ACHN (cell line): ENCODE data around the gene TRABD2B.

Source experiments
- DNase-seq: peaks from one replicate; pipeline ENCODE4 v3.0.0-alpha.2; 2015
- in situ Hi-C: cut with HindIII; loops from 2 replicates; pipeline ENCODE4 v1.10.0; 2017; ENCODE audit warnings: low sequenced_read_pairs, low pct_ligation_motif_present, low pct_unique_long_range_greater_than_20kb

The TRABD2B gene

DNA sequence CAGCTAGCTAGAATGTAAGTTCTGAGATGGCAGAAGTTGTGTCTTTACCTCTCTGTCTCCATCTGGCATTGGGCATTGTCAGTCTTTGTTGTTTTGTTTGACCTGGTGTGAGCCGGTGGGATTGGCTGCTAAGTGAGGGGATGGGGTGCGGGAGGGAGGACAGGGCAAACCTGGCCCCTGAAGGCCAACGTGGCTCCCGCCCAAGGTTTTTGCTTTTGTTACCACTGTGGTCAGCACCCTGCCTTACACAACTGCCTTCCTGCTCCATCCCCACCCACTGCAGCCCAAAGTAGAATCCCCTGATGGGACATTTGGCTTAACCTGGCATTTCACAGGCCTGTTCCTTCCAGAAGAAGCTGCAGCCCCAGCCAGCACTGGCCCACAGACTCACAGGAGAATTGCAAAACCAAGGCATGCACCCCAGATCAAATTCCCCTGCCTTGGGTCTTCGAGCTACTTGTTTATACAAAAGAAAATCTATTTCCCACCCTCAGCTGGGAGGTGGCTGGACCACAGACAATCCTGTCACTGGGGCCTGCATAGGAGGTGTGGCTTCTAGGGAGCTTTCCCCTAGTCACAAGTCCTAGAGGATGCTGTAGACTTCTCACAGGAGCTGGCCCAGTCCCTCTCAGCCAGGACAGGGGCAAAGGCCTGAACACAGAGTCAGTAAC, 147.5 kb downstream of the TRABD2B start:
- DNase-seq: no peak
- in situ Hi-C loops: no loop called here

DNA sequence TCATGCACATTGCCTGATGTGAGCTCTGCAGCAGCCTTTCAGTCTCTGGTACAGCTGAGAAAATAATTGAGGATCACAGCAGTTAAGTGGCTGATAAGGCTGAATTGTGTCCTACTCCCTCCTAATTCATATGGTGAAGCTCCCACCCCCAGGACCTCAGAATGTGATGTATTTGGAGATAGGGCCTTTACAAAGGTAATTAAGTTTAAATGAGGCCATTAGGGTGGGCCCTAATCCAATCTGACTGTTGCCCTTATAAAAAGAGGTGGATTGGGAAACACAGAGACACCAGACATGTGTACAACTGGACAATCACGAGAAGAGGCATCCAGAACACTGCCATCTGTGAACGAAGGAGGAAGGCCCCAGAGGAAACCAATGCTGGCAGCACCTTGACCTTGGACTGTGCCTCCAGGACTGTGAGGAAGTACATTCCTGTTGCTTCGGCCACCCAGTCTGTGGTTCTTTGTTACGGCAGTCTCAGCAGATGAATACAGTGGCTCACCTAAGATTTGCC, 148.1 kb downstream of the TRABD2B start:
- DNase-seq: no peak
- in situ Hi-C loops: no loop called here

DNA sequence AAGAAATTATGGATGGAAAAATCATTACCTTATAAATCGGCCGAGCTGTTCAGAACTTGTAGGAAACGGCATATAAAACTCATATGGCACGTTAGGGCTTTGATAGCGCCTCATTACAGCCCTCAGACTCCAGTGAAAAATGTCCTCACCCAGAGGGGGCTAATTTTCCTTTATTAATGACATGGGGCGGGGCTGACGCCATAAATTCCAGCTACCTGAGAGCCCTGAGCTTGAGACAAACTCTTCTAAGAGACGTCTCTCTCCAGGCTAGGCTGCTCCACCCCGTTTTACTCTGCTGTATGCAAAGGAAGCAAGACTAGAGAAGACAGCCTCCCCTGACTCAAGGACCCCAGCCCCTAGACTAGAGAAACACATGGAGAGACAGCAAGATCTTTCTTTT, 149.4 kb downstream of the TRABD2B start:
- DNase-seq: no peak
- in situ Hi-C loops: no loop called here

DNA sequence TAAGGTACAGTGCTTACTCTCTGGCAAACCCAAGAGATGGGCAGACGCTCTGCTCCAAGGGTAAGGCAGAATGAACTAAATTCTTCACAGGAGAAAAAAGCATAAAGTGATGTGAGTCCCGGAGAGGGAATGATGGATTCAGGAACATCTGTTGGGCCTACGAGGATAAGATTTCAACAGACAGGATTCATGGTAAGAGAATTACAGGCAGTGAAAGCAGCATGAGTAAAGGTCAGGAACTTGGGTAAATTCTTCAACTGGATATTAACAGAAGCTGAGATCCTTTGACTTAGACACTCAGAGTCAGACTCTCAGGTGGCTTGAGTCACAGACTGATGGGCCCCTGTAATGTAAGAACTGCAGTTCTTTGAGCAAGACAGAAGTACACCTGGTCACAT, 152.6 kb downstream of the TRABD2B start:
- no peak for DNase-seq
- in situ Hi-C loops: no loop called here

DNA sequence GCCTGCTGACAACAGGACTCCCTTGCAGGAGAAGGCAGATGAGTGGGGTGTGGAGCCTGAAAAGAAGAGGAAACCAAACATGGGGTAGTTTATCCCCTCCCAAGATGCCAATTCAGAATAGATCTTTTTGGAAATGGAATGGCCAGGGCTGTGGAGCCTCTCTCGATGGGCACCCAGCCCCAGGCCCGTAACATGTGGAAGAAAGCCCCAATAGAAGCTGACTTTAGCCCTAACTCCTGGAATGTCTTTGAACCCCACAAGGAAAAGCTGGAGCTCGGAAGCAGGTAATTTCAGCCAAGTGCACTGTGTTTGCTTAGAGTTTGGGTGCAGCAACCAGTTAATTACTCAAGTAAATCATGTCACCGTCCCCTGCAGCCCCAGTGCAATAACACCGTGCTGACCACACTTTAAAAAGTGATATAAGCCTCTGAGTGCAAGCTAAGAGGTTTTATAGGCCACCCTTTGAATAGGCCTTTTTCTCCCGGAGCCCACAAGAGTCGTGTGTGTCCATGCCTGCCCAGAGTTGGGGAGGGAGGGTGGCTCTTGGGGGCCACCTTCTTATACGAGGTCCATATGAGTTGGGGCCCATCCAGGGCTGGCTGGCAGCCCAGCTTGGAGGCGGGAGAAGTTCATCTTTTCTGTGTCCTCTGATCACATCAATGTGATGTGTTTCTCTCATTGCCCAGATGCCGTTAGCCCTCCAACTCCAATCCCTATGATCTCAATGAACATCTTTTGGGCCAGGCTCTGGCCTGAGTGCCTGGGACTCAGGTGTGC, 153.2 kb downstream of the TRABD2B start:
- DNase-seq: no peak

DNA sequence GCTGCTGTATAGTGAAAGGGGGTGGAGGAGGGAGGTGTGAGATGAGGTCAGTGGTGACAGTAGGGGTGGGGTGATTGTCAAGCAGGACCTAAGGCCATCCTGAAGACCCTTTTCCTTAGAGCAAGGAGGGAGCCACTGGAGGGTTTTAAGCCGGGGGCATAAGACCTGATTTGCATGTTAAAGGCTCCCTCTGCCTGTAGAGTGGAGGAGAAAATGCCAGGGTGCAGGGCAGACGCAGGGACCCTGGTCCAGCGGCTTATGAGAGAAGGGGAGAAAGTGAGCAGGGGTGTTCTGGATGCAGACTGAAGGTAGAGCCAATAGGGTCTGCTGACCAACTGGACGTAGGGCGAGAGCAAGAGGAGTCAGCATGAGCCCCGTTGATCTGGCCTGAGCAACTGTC, 154.1 kb downstream of the TRABD2B start:
- in situ Hi-C loops: no loop called here
- no peak for DNase-seq

More for the DNA sequence above, 153.2 kb downstream of the TRABD2B start:
- in situ Hi-C loops: no loop called here

DNA sequence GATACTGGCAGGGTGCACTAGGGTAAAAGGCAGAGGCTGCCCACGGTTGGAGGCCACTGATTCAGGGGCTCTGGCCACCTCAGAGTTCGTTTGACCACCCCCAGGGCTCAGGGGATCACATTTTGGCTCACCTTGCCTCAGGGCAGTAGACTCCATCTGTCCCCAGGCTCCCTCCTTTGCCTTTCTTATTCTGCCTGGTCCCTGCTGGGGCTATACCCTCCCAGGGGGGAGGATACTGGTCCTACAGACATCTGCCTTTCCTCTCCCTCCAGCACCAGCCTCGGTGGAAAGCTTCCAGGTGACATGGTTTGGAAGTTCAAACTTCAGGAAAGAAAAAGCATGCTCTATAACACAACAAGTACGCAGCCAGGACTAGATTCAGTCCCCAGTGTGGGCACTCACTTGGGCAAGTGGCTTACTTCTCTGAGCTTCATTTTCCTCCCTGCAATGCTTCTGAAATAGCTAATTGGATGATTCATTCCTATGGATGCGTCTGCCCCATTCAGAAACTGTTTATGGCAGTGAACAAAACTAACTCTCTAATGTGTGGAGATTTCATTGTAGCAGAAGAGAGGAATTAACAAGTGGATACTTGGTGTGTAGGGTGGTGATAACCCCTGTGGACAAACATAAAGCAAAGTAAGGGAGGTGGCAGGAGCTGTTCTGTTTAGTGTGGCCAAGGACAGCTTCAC, 154.8 kb downstream of the TRABD2B start:
- no peak for DNase-seq
- in situ Hi-C loops: no loop called here

DNA sequence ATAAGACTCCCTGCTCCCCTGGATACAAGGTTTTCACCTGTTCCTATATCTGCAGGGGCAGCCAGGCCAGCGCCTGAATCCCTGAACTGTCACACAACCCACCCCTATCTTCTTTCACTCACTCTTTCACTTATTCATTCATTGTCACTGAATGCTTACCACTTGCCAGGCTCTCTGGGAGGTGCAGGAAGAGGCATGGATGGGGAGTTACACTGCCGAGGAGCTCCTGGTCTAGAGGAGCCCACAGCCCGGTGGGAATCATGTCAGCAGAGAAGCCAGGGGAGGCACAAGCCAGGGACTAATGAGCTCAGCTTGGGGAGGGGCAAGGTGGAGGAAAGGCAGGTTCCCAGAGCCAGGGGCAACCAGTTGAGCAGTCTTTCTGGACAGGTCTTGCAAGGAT, 155.8 kb downstream of the TRABD2B start:
- DNase-seq: no peak
- in situ Hi-C loops: no loop called here

DNA sequence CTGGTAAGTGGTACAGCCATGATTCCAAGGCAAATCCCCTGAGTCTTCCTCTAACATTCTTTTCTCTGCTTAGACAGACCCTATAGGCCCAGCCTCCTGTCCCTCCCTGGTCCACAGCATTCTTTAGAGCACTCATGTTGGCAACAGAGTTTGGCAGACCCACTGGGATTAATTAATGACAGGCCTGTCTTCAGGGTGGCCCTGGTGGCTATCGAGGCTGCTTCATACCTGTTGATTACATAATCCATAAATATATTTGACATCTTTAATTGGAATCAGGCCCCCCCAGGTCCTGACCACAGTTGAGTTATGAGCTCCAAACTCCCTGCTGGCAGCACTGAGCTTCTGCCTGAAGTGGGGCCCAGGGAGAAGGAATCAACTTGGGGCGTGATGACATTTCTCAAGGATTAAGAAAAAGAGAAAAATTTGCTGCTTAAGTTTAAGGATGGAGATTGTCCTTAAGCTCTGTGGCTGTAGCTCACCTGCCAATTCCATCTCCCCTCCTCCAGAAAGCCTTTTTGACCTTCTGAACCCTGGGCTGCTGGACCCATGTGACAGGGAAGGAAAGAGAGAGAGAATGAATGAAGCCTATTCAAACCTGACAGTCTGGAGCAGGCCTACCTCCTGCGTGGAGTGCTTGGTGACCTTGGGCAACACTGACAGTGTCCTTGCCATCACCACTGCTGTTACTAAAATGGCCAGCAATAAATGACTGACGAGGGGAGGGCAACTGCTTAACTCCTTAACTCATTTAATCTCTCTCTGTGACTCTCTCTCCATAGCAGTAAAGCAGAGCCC, 156.6 kb downstream of the TRABD2B start:
- in situ Hi-C loops: no loop called here
- DNase-seq: no peak

DNA sequence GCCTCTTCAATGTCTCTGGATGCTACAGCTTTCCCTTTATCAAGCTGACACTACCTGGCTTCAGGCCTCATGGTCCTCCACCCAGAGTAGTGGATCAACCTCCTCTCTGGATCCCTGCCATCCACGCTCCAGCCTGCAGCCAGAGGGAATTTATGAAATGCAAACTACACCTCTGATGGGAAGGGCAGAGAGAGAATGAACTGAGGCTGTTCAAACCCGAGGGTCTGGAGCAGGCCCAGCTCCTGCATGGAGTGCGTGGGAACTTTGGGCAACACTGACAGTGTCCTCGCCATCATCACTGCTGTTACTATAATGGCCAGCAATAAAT, 157.8 kb downstream of the TRABD2B start:
- in situ Hi-C loops: no loop called here
- no peak for DNase-seq

DNA sequence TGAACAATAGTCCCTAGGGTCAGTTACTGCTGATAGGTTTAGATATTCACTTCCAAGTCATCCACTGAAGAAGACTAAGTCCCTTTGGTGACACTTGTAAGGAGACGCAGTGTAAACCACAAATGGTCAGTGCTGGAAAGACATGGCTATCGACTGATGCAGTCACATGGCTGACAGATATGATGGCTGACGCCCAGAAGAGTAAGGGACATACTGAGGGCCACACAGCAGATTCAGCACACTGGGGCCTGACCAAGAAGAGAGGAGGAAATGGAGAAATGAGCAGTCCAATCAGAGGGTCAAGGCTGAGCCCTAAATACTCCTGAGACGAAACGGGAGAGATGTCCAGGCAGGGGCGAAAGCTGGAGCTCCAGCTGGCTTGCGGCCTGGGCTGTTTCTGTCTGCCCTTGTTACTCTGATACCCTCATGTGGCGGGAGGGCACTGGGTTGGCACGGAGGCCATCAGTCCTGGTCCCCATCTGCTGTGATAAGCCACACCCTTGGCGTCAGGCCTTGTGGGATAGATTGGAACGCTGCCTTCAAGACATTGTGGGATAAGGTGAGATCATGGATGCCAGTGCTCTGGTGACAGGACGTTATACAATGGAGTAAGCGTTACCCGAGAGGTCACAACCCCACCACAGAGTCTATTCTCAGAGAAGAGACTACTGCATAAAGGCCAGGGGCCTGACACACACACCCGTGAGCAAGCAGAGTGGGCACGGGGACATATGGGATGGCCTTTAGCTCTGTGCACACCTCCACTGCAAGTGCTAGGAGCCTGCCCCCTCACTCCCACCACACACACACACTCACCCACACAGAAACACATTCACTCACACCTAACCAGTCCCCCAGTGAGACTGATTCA, 158.4 kb downstream of the TRABD2B start:
- in situ Hi-C loops: no loop called here
- DNase-seq: no peak

DNA sequence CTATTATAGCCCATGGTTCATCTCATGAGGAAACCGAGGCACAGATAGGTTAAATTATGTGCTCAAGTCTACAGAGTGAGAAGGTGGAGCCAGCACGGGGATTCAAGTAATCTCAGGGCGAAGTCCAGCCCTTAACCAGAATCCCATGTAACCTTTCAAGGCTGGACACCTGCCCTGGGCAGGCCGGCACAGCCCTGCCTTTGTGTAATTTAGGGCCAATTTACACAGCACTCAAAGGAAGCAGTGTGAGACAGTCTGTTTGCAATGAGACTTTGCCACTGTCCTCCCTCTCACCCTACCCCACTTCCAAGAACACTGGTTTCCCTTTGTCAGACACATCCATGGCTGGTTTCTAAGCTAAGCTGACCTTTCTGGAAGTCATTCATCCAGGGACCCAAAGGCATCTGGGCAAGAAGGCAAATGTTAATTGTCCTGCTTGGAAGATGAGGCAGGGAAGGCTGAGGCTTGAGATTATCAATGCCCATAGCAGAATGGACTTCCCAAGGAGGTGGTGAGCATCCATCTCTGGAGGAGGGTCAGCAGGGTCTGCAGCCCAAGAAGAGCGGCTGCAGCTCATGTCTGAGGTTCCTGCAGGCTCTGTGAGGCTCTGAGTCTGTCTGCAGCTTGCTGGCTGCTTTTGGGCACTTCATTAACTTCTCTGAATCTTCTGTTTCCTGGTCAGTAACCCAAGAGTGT, 159.2 kb downstream of the TRABD2B start:
- no peak for DNase-seq
- in situ Hi-C loops: no loop called here

DNA sequence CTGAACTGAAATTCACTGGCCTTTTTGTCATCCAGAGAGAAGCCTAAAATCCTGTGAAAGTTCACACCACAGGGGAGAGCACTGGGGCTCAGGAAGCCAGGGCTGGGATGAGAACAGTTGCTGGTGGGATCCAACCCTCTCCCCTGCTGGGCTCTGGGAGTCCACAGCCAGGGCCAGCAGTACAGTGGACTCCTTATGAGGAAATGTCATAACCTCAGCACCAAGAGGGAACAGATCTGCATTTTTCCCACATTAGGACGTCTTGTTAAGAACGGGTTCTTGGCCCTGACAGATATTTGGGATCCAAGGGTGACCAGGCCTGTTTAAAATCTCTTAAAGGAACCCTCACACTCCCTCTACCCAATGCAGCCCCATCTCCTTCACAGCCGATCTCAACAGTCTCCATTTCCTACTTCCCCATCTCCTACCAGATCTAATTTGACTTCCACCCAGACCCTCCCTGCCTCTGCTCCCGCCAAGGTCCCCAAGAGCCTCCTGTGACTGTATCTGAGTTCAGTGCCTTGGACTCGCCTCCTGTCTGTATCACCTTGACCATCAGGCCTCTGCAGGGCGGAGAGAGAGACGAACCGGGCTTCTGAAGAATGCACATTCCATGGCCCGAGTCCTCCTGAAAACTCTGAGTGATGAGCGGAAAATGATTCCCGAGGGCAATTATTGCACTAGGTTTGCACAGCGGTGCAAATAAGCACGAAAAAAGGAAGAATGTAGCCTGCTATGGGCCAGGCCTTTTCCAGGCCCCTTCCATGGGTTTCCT, 159.9 kb downstream of the TRABD2B start:
- in situ Hi-C loops: no loop called here
- DNase-seq: no peak

DNA sequence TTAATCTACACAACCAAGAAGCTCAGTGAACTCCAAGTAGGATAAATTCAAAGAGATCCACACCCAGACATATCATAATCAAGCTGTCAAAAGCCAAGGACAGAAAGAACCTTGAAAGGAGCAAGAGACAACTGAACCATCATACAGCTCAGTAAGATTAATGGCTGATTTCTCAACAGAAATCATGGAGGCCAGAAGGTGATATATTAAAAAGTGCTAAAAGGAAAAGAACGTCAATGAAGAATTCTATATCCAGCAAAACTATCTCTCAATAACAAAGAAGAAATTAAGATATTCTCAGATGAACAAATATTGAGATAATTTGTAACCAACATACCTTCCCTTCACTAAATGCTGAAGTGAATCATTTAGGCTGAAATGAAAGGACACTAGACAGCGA, 161.8 kb downstream of the TRABD2B start:
- DNase-seq: no peak
- in situ Hi-C loops: no loop called here

DNA sequence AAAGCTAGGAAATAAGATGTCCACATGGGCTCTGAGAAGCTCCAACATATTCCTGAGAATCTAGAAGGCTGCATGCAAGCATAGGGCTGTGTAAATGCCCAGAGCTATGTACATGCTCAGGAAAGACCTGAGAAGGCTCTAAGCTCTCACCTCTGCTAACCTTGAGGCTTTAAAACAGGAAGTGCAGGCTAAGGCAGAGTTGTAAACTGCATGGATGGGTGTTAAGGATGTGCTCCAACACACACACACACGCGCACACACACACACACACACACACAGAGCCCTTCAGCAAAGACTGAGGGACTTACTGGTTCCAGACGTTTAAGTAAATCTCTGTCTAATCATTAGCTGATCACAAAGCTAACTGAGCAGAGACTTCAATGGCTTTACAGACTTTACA, 162.9 kb downstream of the TRABD2B start:
- in situ Hi-C loops: no loop called here
- no peak for DNase-seq

DNA sequence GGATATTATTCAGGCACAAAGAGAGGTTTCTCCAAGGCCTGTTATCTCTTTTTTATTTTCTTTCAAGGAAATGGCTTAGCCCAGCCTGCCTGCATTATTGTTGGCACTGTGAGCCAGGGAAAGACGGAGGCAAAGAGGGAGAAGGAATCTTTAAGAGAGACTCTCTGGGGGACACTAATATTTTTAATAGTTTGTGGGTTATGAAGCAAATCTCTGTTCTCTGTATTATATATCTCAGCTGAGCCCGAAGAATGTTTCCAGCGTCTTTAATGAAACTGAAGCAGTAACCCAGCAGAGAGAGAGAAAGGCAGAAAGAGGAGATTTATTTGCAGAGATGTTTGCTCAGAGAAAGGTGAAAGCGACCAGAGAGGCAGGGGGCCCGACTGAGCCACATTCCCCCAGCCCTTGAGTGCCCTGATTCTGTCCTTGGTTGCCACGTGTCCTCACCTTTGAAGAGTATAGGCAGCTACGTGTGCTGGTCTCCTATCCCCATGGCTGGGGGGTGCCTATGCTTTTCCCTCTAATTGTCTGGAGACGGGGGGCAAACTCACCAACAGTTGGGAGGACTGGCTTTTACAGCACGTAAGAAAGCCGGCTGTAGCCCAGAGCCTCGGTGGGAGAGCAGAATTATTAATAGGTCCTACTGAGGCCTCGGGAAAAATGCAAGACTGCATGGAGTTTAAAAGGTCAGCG, 166.4 kb downstream of the TRABD2B start:
- in situ Hi-C loops: no loop called here
- no peak for DNase-seq
